Neural cell (in vitro differentiated cells): ENCODE results near the gene PIGL. TPM values are rescaled to one million over a fixed set of nuclear protein-coding genes. Genes with fewer than 3 reads are reported as not detected.

Experiments
- H2AFZ ChIP-seq: fragments of 200-600, 300-800 bp; sonication (generic), shearing (Covaris generic); 2 replicates; pipeline ENCODE4 v1.6.0; 2014; ENCODE audit warnings: low read depth, mild to moderate bottlenecking, antibody characterized with exemption, low read length, moderate library complexity
- H3F3A ChIP-seq: fragments of 200-600 bp; shearing (Covaris generic); 2 replicates; pipeline ENCODE4 v1.6.1; 2016; ENCODE audit warnings: mild to moderate bottlenecking, moderate library complexity, mixed read lengths, antibody characterized with exemption, low read length; ENCODE audit not compliant: insufficient read depth, poor library complexity, severe bottlenecking
- H3K27ac ChIP-seq: fragments of 200-600, 300-800 bp; sonication (generic), shearing (Covaris generic); 2 replicates; pipeline ENCODE4 v1.5.1; 2014; ENCODE audit warnings: mild to moderate bottlenecking, low read length, moderate library complexity
- H3K27me3 ChIP-seq: fragments of 300-800, 200-600 bp; sonication (generic), shearing (Covaris generic); 2 replicates; pipeline ENCODE4 v1.6.0; 2014; ENCODE audit warnings: mild to moderate bottlenecking, low read depth, low read length, moderate library complexity; ENCODE audit not compliant: insufficient read depth
- H3K36me3 ChIP-seq: fragments of 300-800, 200-600 bp; sonication (generic), shearing (Covaris generic); 2 replicates; pipeline ENCODE4 v1.5.1; 2014; ENCODE audit warnings: mild to moderate bottlenecking, antibody characterized with exemption, low read length, moderate library complexity; ENCODE audit not compliant: insufficient read depth
- H3K4me2 ChIP-seq: fragments of 300-800, 200-600 bp; sonication (generic), shearing (Covaris generic); 2 replicates; pipeline ENCODE4 v1.6.0; 2014; ENCODE audit warnings: mild to moderate bottlenecking, low read length
- H3K4me3 ChIP-seq: fragments of 300-800, 200-600 bp; sonication (generic), shearing (Covaris generic); 2 replicates; pipeline ENCODE4 v1.5.1; 2014; ENCODE audit warnings: mild to moderate bottlenecking, low read length, moderate library complexity
- H3K79me2 ChIP-seq: fragments of 200-600 bp; shearing (Covaris generic); replicated peaks from 2 replicates; pipeline ENCODE4 v1.6.0; 2014; ENCODE audit warnings: mild to moderate bottlenecking, low read length, moderate library complexity; ENCODE audit not compliant: insufficient read depth
- H3K9ac ChIP-seq: fragments of 300-800, 200-600 bp; sonication (generic), shearing (Covaris generic); 2 replicates; pipeline ENCODE4 v1.6.1; 2016; ENCODE audit warnings: mild to moderate bottlenecking, low read length, mixed read lengths
- H3K9me2 ChIP-seq: fragments of 200-600 bp; shearing (Covaris generic); 2 replicates; pipeline ENCODE4 v1.6.1; 2016; ENCODE audit warnings: mild to moderate bottlenecking, low read length, mixed read lengths; ENCODE audit not compliant: insufficient read depth
- H3K9me3 ChIP-seq: fragments of 200-600, 300-800 bp; sonication (generic), shearing (Covaris generic); 2 replicates; pipeline ENCODE4 v1.6.1; 2016; ENCODE audit warnings: mild to moderate bottlenecking, mixed run types, low read length, moderate library complexity, mixed read lengths
- H4K20me1 ChIP-seq: fragments of 200-600 bp; shearing (Covaris generic); 2 replicates; pipeline ENCODE4 v1.6.1; 2016; ENCODE audit warnings: mild to moderate bottlenecking, mixed run types; ENCODE audit not compliant: insufficient read depth
- EP300 ChIP-seq: fragments of 450-650 bp; conservative IDR thresholded peaks from 2 replicates; pipeline ENCODE4 v1.6.1; 2014; ENCODE audit warnings: antibody characterized with exemption, mild to moderate bottlenecking, moderate library complexity; ENCODE audit not compliant: poor library complexity, severe bottlenecking
- EZH2 ChIP-seq: fragments of 200-600, 300-800 bp; shearing (Covaris generic), sonication (generic); IDR thresholded peaks from 2 replicates; pipeline ENCODE4 v1.6.1; 2014; ENCODE audit warnings: antibody characterized with exemption, low read length, borderline replicate concordance, mild to moderate bottlenecking; ENCODE audit not compliant: insufficient read depth, poor library complexity, severe bottlenecking
- MXI1 ChIP-seq: fragments of 450-650 bp; conservative IDR thresholded peaks from 2 replicates; pipeline ENCODE4 v1.6.1; 2014; ENCODE audit warnings: antibody characterized with exemption, mild to moderate bottlenecking; ENCODE audit not compliant: poor library complexity, severe bottlenecking
- POLR2AphosphoS5 ChIP-seq: IDR thresholded peaks from 2 replicates; pipeline ENCODE4 v1.6.1; 2012
- RAD21 ChIP-seq: fragments of 450-650 bp; conservative IDR thresholded peaks from 2 replicates; pipeline ENCODE4 v1.6.1; 2014; ENCODE audit warnings: antibody characterized with exemption, mild to moderate bottlenecking, moderate library complexity
- SMC3 ChIP-seq: fragments of 450-650 bp; conservative IDR thresholded peaks from 2 replicates; pipeline ENCODE4 v1.6.1; 2014; ENCODE audit warnings: antibody characterized with exemption, mild to moderate bottlenecking, moderate library complexity; ENCODE audit not compliant: poor library complexity
- TAF1 ChIP-seq: IDR thresholded peaks from 2 replicates; pipeline ENCODE4 v1.6.1; 2012; ENCODE audit warnings: low read depth
- polyA plus RNA-seq: library from polyadenylated mRNA; depleted of rRNA; stranded (reverse); fragments of >200 nt; gene quantifications from 2 replicates; pipeline ENCODE4 v1.2.3, GENCODE V29; 2014
- TF ChIP-seq, protein P1 (sequence below): IDR thresholded peaks from 2 replicates; pipeline ENCODE4 v1.6.1; 2012; ENCODE audit warnings: borderline replicate concordance
- TF ChIP-seq, protein P2 (sequence below): fragments of 450-650 bp; IDR thresholded peaks from 2 replicates; pipeline ENCODE4 v1.5.1; 2014; ENCODE audit warnings: antibody characterized with exemption, mild to moderate bottlenecking, moderate library complexity; ENCODE audit not compliant: poor library complexity, severe bottlenecking

PIGL gene
- polyA plus RNA-seq, 1 donor from 2014 or later = 75.5 TPM

DNA sequence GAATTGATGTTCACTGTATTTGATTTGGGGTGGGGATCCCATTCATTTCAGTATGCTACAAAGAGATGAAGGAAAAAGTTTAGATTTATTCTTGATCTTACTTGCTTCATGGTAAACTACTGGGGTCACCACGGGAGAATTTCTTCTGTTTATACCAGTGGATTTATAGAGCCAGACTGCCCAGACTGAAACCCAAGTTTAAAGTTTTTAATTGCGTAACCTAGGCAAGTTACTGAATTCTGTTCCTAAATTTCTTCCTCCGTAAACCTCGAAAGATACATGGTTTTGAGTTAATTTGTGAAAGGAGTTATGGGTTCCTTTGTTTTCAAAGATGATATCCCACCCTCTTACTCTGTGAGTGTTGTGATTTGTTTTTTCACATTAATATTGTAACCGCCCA is 26.4 kb downstream of the PIGL start:
- H3K36me3 ChIP-seq = no peaks in the 10 kb centered on the region
- H3K9me3 ChIP-seq = no peaks in the 10 kb centered on the region
- TF ChIP-seq TAF1 (no peak), RAD21 (no peak), SMC3 (no peak), POLR2AphosphoS5 (no peak), EP300 (no peak), EZH2 (no peak), MXI1 (no peak)
- TF ChIP-seq, protein P1, sequence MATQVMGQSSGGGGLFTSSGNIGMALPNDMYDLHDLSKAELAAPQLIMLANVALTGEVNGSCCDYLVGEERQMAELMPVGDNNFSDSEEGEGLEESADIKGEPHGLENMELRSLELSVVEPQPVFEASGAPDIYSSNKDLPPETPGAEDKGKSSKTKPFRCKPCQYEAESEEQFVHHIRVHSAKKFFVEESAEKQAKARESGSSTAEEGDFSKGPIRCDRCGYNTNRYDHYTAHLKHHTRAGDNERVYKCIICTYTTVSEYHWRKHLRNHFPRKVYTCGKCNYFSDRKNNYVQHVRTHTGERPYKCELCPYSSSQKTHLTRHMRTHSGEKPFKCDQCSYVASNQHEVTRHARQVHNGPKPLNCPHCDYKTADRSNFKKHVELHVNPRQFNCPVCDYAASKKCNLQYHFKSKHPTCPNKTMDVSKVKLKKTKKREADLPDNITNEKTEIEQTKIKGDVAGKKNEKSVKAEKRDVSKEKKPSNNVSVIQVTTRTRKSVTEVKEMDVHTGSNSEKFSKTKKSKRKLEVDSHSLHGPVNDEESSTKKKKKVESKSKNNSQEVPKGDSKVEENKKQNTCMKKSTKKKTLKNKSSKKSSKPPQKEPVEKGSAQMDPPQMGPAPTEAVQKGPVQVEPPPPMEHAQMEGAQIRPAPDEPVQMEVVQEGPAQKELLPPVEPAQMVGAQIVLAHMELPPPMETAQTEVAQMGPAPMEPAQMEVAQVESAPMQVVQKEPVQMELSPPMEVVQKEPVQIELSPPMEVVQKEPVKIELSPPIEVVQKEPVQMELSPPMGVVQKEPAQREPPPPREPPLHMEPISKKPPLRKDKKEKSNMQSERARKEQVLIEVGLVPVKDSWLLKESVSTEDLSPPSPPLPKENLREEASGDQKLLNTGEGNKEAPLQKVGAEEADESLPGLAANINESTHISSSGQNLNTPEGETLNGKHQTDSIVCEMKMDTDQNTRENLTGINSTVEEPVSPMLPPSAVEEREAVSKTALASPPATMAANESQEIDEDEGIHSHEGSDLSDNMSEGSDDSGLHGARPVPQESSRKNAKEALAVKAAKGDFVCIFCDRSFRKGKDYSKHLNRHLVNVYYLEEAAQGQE = no peak
- TF ChIP-seq, protein P2, sequence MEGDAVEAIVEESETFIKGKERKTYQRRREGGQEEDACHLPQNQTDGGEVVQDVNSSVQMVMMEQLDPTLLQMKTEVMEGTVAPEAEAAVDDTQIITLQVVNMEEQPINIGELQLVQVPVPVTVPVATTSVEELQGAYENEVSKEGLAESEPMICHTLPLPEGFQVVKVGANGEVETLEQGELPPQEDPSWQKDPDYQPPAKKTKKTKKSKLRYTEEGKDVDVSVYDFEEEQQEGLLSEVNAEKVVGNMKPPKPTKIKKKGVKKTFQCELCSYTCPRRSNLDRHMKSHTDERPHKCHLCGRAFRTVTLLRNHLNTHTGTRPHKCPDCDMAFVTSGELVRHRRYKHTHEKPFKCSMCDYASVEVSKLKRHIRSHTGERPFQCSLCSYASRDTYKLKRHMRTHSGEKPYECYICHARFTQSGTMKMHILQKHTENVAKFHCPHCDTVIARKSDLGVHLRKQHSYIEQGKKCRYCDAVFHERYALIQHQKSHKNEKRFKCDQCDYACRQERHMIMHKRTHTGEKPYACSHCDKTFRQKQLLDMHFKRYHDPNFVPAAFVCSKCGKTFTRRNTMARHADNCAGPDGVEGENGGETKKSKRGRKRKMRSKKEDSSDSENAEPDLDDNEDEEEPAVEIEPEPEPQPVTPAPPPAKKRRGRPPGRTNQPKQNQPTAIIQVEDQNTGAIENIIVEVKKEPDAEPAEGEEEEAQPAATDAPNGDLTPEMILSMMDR = no peak
- no peak overlapping the region for H3K4me2 ChIP-seq
- no peak overlapping the region for H2AFZ ChIP-seq
- no peaks in the 10 kb centered on the region for H3K79me2 ChIP-seq
- no peak overlapping the region for H3K27ac ChIP-seq
- no peak overlapping the region for H3K4me3 ChIP-seq
- H3K27me3 ChIP-seq = no peaks in the 10 kb centered on the region
- no peaks in the 10 kb centered on the region for H3F3A ChIP-seq
- H3K9ac ChIP-seq = no peak overlapping the region
- no peaks in the 10 kb centered on the region for H3K9me2 ChIP-seq
- no peaks in the 10 kb centered on the region for H4K20me1 ChIP-seq

DNA sequence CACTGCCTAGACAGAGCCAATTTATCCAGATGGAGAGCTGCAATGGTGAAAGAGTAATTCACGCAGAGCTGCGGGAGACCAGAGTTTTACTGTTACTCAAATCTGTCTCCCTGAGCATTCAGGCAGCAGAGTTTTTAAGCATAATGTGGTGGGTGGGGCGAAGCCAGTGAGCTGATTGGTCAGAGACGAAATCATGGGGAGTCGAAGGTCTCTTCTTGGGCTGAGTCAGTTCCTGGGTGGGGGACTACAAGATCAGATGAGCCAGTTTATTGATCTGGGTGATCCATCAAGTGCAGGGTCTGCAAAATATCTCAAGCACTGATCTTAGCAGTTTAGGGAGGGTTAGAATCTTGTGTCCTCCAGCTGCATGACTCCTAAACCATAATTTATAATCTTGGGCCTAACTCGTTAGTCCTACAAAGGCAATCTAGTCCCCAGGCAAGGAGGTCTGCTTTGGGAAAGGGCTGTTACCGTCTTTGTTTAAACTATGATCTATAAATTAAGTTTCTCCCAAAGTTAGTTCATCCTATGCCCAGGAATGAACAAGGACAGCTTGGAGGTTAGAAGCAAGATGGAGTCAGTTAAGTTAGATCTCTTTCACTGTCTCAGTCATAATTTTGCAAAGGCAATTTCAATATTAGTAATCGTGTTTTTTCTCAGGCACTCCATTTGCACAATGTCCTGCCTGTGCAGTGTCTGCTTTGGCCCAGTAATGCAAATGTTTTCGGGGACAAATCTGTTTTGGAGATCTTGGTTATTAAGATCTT is 27.0 kb downstream of the PIGL start:
- H3K9ac ChIP-seq = no peak overlapping the region
- TF ChIP-seq, protein P2 = no peak
- TF ChIP-seq EZH2 = no peak
- TF ChIP-seq MXI1 = no peak
- TF ChIP-seq RAD21 = no peak
- TF ChIP-seq SMC3 = no peak
- TF ChIP-seq POLR2AphosphoS5 = no peak
- TF ChIP-seq, protein P1 = no peak
- no peak for TF ChIP-seq EP300
- no peak for TF ChIP-seq TAF1
- no peak overlapping the region for H3K4me2 ChIP-seq
- H3K27me3 ChIP-seq = no peaks in the 10 kb centered on the region
- H3K36me3 ChIP-seq = no peaks in the 10 kb centered on the region
- H3K27ac ChIP-seq = no peak overlapping the region
- no peaks in the 10 kb centered on the region for H3K79me2 ChIP-seq
- H2AFZ ChIP-seq = no peak overlapping the region
- H3K4me3 ChIP-seq = no peak overlapping the region
- no peaks in the 10 kb centered on the region for H3F3A ChIP-seq
- H3K9me3 ChIP-seq = no peaks in the 10 kb centered on the region
- no peaks in the 10 kb centered on the region for H3K9me2 ChIP-seq
- H4K20me1 ChIP-seq = no peaks in the 10 kb centered on the region
